GM19438 (cell line): ENCODE measurements around the gene UACA.

Experiments used
- ATAC-seq: cut with Tn5 transposase; IDR thresholded peaks from one replicate; pipeline ENCODE4 v1.9.1; 2021; ENCODE audit warnings: low read depth; ENCODE audit not compliant: unreplicated experiment

UACA gene

GRCh38 chr15:70605606-70606410 lies 157.6 kb downstream of the UACA start:
- no peak for ATAC-seq

DNA sequence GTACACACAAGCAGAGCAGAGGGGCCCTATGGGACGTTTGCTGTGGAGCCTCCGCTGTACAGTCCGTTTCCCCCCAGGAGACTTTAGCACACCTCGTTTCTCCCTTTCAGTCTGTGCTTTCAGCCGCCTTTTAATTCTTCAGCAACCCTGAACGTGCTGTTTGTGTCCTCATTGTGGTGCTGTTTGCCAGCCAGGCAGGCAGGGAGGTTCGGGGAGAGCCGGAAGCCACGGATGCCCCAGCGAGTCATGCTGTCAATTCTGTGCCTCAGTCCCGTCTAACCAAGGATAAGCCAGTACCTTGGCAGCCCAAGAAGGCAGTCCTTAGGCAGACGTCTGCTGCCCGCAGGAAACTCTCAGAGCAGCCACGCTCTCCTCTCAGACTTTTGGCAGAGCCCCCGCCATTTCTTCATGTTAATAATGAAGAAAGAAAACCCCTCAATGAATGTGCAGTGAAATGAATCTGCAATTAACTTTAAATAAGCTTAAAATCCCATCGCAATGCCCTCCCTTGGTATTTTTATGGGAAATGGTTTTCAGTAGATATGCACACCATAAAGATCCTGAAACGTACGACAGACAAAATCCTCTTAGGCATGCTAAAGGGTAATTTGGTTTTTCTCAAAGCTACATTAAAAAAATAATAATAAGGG lies 158.6 kb downstream of the UACA start:
- ATAC-seq = no peak
